GM18511 (cell line): ENCODE results near the gene ASB5.
"Not testable (repeated sequence)": the region's sequence is repeated elsewhere in the genome, so short reads cannot be mapped to it uniquely, and the experiment has no call there.

Experiments used
- ATAC-seq: cut with Tn5 transposase; IDR thresholded peaks from one replicate; pipeline ENCODE4 v1.9.1; 2021; ENCODE audit warnings: mild to moderate bottlenecking, moderate library complexity; ENCODE audit not compliant: unreplicated experiment

ASB5 gene, protein sequence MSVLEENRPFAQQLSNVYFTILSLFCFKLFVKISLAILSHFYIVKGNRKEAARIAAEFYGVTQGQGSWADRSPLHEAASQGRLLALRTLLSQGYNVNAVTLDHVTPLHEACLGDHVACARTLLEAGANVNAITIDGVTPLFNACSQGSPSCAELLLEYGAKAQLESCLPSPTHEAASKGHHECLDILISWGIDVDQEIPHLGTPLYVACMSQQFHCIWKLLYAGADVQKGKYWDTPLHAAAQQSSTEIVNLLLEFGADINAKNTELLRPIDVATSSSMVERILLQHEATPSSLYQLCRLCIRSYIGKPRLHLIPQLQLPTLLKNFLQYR

DNA sequence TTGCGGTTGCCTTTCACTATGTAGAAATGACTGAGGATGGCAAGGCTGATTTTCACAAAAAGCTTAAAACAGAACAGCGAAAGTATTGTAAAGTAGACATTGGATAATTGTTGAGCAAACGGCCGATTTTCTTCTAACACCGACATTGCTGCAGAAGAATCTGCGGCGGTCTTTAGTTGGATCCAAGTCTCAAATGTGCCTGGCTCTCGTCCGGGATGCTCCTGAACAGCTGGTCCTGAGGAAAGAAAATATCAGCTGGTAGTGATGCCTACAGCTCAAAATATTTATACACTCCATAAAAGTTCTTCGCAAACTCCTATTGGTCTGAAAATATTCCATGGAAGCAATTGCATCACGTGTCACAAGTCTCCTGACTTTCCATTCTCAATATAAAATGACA lies at the start of gene ASB5:
ASB5 (minus strand) TSS at position 260 of the 400 bp plus-strand sequence; CDS start at position 146, 114 bp downstream.
- ATAC-seq = no peak

DNA sequence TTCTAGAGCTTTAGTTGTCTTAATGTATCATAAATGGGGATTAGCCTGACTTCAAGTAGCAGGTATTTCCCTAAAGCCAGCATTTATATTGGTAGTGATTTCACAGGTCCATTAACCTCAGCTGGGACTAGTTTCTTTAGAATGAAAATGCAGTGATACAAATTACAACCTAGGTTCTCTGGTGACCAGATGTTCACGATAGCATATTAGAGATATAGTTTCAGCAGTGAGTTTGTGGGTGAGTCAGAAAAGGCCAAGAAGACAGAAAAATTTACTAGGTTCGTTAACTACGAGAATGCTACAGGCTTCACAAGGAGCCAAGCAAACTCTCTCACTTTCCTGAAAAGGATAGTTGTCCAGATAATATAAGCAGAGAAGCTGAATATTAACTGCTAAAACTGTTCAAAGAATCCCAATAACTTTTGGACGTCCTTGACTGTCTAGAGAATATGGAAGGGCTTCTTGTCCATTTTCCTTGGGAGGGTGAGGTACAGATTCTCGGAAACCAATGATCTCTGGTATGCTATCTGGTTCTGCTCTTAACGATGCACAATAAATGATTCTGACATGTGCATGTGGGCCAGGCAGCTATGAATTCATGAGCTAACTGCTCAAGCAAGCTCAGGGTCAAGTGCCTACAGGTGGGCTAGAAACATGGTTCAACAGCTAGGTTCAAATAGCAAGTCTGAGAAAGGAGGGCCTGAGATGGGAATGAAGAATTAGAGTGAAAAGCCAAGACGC lies 44.7 kb upstream of the ASB5 start:
- no peak for ATAC-seq

DNA sequence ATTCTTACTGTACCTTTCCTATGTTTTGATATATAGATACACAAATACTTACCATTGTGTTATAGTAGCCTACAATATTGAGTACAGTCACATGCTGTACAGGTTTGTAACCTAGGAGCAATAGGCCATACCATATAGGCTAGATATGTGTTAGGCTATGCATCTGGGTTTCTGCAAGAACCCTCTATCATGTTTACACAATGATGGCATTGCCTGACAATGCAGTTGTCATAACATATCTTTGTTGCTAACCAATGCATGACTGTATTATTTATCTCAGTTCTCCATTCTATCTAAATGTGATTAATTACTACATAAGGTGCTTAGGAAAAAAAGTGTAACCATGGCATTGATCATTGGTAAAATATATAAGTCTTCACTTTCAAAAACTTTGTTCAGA lies 40.8 kb upstream of the ASB5 start:
- no peak for ATAC-seq

DNA sequence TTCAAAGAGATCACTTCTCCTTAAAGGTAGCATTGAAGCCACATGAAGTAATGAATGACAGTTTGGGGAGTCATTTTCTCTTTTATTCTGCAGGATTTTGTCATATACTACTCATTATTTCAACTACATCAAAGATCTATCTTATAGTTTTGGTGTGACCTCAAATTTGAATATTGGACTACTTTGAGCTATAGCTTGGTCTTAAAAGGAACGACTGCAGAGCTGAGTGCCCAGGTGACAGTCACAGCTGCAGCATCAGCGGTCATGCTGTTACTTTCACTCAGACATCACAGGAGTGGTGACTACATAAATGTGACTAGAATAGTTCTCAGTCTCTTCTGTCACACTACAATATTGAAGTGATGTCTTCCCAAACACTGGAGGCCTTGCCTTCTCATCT lies 40.0 kb upstream of the ASB5 start:
- peak; percentile 98 for ATAC-seq

DNA sequence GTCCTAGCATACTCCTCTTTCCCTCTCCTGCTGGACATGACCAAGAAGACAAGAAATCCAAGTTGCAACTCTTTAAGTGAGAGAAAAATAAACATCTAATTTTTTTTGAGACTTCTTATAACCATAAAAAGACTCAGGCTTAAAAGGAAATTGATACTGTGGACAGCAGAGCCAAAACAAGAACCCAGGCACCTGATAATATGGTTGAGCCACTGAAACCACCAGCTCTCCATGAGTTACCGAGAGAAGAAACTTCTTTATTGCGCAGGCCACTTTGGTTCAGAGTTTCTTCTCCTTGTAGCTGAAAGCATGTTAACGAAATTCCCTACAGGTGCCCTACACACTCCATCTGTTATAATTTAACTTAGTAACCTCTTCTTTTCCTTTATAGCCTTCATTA lies 39.4 kb upstream of the ASB5 start:
- ATAC-seq = peak; percentile 69

DNA sequence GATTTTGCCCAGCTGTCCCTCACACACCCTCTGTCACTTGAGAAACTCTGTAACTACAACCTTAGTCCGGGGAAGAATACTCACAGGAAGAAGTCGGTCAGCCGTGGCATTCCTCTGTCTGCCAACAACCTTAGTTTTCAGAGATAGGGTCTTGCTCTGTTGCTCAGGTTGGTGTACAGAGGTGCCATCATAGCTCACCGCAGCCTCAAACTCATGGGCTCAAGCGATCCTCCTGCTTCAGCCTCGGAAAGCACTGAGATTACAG lies 38.6 kb upstream of the ASB5 start:
- ATAC-seq = no peak

DNA sequence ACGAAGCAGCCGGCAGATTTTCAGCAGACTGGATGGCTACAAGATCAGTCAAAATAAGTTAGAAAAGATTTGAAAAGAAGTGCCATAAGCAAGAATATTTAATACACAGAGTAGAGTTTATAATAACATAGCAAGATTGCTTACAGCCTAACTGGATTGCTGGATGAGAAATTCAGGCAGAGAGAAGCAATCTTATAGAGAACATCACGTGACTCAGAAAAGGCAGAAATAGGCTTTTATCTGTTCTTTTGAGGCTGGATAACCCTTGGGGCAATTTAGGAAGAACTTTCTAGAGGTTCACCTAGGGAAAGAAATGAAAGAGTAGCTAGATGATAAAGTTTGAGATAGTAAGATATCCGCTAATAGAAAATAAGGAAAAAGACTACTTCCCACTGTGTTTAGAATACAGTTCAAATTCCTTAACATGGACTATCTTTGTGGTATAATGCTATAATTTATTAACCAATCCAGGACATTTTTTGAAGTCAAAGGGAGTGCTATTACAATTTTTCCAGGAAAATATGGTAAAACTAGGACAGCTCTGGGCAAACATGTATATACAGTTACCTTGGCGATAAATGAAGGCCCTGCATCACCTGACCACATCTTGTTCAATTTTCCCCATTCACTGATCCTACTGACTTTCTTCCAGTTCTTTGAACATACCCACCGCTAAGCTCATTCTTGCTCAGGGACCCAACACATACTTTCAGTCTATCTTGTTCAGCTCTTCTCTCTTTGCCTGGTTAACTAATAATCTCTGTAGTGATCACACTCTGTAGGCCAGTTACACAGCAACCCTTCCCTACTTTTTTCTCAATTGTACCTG lies 38.0 kb upstream of the ASB5 start:
- no peak for ATAC-seq

DNA sequence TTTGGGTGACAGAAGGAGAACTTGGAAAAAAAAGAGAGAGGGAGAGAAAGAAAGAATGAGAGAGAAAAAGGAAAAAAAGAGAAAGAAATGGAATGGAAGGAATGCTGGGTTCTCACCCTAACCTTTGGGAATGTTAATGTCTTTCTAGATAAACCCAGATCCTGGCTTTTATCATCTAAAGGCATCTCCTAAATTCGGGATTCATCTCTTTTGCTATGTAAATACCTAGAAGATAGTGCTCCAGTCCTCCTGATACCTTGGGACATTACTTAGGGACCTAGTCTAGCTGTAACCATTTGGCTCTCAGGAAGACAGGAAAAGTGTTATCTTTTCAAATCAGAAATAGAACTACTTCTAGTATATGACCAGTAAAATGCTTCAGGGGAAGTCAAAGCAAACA lies 34.9 kb upstream of the ASB5 start:
- no peak for ATAC-seq

DNA sequence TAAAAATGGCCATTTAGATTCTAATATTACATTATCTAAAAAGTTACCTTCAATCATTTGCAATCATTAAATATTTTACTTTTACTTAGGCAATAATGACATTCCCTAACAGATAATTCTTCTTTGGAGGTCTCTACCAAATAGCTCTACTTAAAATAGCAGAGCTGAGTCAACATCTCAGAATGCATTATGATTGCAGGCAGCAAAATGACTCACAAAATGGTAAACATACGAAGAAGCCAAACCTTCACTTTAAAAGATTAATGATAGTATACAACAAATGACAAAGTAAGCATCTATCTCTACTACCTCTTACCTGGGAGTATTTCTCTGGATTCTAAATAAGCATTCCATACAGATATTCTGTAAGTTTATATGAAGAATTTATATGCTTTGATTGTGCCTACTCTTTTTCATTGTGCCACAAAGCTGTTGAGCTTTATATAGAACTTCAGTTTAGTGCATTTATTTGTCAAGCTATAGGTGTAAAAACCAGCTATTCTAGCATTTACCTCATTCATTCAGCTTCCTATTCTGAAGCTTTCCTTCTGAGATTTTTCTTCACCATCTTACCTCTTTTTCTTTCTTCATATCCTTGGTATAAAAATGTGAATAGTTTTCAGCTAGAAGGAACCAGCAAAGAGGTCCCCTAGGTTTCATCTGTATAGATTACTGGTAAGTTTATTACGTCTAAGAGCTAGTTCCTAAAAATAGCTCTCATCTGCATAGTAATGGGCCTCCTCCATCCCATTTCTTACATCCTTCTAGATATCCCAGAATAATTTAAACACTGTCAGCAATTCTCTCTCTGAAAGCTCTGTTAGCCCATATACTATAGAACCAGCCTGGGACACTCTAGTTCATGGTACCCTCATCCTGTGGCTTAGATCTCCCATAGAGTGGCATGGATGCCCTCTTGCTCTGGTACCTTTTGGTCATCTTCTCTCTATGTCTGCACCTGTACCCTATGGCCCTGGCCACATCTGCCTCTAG lies 33.6 kb upstream of the ASB5 start:
- no peak for ATAC-seq

DNA sequence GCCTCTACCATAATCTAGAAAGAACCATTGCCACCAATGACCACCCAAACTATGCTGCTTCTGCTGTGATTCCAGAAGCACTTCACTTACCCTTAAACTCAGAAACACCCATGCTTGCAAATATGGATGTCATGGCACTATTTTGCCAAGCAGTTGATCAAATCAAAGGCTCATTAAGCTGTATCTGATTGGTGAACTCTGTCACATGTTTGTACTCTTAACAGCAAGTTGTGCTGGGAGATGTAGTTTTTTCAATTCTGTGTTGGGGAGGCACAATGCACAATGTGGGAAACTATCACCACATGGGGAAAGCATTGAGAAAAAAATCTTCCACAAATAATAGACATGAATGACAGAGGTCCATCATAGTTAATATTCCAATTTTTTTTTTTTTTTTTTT lies 31.5 kb upstream of the ASB5 start:
- peak; percentile 49 for ATAC-seq

DNA sequence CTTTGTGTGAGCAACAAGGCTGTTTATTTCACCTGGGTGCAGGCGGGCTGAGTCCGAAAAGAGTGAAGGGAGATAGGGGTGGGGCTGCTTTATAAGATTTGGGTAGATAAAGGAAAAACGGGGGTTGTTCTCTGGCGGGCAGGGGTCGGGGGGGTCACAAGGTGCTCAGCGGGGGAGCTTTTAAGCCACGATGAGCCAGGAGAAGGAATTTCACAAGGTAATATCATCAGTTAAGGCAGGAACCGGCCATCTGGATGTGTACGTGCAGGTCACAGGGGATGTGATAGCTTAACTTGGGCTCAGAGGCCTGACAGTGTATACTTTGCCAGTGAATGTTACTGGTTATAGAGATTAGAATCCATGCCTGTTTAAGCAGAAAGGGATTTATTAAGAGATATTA lies 31.0 kb upstream of the ASB5 start:
- no peak for ATAC-seq

DNA sequence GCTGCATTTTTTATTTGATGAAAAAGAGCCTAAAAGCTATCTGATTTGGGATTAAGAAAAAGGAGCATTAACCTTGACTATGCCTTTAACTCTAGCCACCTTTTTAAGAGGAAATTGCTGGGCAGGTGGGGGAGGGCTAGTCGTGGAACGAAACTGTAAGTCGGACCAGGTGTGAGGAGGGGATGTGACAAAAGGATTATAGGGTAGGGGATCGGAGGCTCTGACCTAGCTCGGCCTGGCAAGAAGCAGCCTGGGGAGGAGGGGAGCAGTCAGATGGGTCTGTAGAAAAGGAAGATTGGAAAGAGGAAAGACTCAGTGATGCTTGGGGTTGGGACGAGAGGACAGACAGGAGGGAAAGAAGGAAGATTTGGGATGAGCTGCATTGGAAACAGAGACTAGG lies 29.6 kb upstream of the ASB5 start:
- no peak for ATAC-seq

DNA sequence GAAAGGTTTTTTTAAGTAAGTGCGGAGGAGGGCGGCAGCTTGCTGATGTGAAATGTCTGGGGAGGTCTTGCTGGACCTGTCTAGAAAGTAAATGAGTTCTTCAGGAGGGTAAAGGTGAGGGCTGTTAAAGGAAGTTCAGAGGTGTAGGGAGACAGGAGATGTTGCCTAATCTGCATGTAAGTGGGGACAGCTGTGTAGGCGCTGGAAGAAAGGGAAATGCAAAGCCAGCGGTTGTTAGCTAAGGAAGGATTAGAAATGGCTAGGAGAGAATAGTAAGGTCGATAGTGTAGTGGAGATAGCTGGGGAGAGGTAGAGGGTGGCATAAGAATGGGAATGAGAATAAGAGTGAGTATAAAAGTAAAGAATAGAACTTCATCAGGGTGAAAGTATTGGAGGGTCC lies 26.9 kb upstream of the ASB5 start:
- ATAC-seq = not testable (repeated sequence)

DNA sequence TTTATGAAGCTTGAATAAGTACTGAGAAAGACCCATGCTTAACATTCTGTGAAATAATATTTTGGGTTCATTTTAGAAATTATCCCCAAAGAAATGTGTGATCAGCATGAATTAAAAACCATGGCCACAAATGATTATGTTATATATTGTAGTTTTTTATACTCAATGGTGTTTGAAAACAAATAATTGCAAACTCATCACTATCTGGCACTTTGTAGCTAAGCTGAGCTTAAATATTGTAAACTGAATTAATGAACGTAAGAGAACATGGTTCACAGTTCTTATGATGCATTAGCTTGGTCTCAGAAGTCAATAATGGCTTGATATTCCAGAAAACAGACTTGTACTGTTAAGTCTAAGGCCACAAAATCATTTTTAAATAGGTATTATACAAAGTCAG lies 24.6 kb upstream of the ASB5 start:
- ATAC-seq = no peak

DNA sequence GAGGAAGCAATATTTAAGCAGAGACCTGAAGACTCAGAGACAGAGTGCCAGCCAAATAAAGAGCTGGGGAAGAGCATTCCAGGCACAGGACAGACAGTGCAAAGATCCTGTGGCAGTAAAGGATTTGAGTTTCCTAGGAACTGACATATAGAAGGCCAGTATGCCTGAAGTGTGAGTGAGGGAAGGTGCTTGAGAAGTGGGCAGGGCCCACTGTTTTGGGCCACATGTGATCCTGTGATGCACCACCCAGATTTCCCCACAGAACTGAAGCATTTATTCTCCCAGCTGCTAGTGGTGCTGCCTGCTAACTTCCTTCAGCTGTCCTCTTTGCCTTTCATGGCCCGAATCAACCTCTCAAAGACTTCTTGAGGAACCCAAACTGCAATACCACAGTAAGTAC lies 23.9 kb upstream of the ASB5 start:
- no peak for ATAC-seq

DNA sequence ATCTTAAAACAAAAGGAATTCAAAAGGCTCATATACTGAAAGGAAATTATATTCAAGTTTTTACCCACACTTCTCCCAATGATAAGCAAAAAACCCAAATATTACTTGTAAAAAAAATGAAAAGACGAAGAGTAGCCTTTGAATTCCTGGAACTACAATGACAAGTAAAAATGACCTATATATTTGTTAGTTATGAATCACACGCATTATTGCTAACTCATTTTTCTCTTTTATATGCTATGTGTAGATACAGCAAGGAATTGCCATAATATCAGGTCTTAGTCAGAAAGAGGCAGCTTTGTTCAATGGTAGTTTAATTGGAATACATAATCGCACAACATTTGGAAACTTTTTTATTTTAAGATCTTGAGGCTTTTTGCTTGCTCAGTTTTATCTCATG lies 22.7 kb upstream of the ASB5 start:
- no peak for ATAC-seq

DNA sequence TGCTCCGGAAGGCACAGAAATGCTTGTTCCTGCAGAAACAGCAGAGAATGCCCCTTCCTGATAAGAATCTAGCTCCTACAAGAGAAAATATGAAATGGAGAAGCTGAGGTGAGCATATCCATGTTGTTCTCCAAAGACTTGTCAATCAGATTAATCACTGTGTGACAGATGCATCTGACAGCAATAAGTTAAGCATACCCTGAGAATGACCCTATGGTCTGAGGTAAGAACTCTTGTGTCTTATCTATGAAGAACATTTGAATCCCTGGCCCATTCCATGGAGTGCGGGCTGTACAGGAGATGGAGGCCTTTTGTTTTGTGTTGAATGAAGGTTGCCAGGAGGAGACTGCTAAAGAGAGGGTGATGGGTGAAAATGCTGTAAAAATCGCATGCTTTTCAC lies 21.5 kb upstream of the ASB5 start:
- no peak for ATAC-seq

DNA sequence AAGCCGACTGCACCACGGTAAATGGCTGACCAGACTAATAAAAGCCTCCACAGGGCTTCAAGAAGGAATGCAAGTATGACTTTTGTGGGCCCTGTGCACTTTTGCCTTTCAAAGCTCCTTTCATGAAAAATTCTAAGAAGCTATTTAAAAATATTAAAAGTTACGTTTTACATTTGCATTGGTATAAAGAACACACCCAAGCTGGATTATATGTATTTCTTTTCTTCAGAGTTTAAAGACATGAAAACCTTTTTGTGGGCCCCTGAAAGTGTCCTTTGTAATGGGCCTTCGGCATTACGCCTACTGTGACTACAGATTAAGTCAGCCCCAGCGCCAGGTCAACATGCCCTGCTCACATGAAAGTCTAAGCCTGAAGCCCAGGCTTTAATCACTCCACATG lies 20.5 kb upstream of the ASB5 start:
- no peak for ATAC-seq

DNA sequence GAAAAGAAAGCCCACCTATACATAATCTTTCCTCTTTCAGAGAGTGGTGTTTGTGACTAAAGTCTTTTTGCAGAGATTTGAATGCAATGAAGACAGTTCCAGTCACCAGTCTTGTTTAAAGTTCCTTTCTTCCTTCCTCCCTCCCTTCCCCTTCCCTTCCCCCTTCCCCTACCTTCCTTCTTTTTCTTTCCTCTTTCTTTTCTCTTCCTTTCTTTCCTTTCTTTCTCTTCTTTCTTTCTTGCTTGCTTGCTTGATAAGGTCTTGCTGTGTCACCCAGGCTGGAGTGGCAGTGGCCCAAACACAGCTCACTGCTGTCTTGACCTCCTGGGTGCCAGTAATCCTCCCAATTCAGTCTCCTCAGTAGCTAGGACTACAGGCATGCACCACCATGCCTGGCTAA lies 19.0 kb upstream of the ASB5 start:
- no peak for ATAC-seq

DNA sequence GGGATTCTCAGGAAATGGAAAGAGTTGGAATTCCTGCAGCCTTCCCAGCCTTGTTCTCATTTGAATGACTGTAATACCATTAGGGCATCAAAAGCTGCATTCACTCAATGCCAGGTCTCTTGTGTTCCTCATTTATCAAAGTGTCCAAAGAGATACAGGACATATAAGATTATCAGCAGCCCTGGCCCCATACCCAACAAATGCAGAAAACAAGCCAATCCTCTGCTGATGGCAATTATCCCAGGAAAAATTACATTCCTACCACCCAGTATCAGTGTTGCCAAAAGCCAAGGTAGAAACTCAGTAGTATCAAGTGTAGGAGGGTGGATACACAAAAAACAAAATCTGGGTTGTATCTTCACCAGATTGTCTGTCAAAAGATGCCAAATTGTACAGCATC lies 18.5 kb upstream of the ASB5 start:
- no peak for ATAC-seq

DNA sequence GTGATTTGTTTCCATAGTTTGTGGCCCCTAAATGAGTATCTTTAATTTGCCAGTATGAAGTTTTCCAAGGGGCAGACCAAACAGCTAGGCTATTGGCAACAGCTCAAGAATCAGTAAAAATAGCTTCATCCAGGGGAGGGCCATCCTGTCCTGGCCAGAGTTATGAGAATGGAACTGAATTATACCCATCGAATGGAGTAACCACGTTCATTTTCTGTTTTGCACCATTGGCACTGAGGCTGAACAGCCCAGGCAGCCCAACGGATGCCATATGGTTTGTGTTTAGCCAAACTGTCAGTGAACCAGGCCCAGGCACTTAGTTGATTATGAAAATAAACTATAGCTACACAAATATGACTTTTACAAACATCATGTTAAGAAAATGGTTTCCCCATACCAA lies 17.7 kb upstream of the ASB5 start:
- ATAC-seq = no peak
